GM23248 (cell line): ENCODE results near the gene FBN3.

Experiments
- EZH2 ChIP-seq: fragments of 200-600 bp; sonication (generic); IDR thresholded peaks from 2 replicates; pipeline ENCODE4 v1.6.1; 2018; ENCODE audit warnings: antibody characterized with exemption, mild to moderate bottlenecking; ENCODE audit not compliant: insufficient read depth, poor library complexity, severe bottlenecking
- EZH2phosphoT487 ChIP-seq: fragments of 200-600 bp; sonication (generic); IDR thresholded peaks from 2 replicates; pipeline ENCODE4 v1.6.1; 2018; ENCODE audit warnings: antibody characterized with exemption, moderate library complexity, mild to moderate bottlenecking, low read depth; ENCODE audit not compliant: insufficient read depth

GRCh38 chr19:8143041-8143440, 6.4 kb downstream of the FBN3 start:
- no peak for TF ChIP-seq EZH2phosphoT487
- no peak for TF ChIP-seq EZH2
